NCI-H748 treated with DMSO at 0.1 percent for 48 hours (cell line): Measurements from ENCODE around the gene NOS3.

Source experiments
- DNase-seq: peaks from one replicate; lab custom pipeline; 2025; lab: John Stamatoyannopoulos, UW

The NOS3 gene

DNA sequence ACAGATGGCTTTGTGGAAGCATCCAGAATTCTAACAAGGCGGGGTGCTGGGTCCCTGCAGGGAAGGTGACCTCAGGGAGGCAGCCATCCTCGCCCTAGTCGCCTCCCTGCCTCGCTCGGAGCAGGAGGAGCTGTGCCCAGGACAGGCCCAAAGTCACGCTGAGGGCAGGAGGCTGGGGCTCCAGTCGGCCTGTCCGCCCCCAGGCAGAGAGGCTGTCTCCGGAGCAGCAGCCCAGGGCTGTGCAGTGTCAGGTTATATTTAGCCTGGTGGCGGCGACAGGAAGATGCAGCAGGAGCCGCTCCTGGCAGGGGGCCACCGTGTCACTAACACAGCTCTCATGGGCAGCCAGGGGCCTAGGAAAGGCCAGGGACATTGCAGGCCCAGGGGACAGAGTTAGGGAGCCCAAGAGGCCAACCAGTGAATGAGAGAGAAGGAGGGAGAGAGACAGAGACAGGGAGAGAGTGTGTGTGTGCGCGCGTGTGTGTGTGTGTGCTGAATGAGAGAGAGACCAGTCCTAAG lies 26.2 kb upstream of the NOS3 start:
- no peak for DNase-seq

DNA sequence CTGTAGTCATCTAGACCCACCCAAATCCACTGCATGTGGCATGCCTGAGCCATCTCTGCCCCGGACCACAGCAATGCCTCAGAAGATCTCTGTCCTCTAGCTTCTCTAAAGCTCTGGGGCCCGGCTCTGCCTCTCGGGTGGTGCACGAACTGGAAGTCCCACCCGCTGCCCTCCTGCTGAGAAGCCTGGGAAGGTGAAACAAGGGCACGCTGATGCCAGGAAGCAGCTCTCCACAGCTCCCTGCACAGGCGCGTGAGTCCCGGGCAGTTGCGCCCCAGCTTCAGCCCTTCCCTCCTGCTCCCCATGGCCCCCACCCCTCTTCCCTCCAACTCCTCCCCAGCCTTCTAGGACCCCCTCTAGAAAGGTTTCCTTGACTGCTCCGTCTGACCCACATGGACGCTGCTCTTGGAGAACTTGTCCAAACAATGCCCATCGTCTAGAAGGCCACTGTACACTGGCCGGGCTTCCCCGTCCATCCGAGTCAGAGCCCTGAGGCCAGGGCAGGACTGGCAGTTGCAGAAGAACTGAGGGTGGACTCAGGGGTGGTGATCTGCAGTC lies 25.5 kb upstream of the NOS3 start:
- no peak for DNase-seq

DNA sequence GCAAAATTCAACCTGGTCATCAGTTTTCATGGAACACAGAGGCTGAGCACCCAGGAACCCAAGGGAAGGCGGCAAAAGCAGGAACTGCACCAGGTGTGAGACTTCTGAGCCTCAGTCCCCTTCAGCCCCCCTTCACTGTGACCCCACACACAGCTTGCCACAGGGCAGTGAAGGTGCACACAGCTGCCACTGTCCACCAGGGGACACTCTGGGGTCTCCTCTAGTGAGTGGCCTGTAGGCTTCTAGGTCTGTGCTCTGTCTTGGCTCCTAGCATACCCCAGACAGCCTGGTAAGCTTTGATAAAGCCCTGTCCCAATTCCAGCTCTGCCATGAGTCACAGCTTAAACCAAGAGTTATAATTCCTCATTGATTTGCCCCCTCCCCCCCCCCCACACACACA lies 24.8 kb upstream of the NOS3 start:
- no peak for DNase-seq

DNA sequence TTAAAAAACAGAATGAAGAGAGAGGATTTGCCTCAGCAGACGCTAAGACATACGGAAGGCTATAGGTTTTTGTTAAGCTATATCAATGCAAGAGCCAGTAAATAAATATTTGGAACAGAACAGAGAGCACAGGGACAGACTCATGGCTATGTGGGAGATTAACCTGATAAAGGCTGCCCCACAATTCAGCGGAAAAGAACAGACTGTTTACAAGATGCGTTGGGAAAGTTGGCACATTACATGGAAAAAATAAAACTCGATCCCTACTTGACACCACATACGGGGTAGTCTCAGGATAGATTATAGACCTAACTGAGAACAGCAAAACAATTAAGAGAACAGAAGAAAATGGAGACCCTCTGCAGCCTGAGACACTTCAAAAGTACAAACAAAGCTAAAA lies 23.5 kb upstream of the NOS3 start:
- DNase-seq = no peak

DNA sequence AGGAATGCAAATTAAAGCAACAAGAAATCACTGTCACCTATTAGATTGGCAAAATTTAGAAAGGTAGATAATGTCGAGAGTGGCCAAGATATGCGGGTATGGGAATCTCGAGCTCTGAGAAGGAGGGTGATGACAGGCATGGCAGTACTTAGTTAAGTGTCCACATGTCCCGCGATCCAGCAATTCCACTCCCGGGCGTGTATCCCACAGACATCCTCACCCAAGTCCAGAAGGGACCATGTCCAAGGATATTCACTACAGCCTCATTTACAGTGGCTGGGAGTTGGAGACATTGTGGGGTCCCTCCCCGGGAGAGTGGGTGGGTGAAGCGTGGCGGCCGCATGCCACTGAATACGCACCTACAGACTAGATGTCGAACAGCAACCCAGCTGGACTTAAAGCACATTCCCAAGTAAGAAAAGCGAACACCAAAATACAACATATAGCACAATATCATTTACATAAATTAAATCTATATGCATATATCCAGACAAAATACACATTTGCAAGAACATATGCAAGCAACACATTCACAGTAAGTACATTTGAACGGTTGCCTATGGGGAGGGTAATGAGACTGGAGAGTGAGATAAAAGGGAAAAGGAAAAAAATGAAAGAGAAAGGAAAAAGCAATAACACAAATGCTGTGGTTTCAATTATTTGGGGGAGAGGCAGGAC lies 22.6 kb upstream of the NOS3 start:
- no peak for DNase-seq

DNA sequence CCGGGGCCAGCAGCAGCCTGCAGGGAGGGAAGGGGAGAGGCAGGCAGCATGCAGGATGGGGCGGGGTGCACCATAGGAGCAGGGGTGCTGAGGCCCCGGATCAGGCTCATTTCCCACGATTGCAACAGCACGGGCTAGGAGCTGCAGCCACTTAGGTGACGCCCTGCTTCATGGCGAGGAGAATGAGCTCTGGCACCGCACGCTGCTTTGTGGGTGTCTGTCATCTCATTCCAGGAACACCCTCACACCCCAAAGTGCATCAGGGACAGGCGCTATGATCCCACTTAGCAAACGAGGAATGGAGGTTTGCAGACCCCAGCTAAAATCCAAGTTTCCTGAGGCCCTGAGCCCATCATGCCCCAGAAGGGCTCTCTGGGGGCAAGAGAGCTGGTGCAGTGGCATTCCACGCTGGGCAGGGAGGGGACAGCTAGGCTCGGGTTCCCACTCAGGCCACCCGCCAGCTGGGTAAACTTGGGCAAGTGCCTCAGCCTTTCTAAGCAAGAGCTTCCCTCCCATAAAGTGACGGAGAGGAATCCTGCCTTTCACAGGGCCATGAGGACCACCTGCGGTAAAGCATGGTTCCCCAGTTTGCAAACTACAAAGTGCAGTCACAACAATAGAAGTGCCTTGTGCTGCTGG lies 22.0 kb upstream of the NOS3 start:
- DNase-seq = no peak

DNA sequence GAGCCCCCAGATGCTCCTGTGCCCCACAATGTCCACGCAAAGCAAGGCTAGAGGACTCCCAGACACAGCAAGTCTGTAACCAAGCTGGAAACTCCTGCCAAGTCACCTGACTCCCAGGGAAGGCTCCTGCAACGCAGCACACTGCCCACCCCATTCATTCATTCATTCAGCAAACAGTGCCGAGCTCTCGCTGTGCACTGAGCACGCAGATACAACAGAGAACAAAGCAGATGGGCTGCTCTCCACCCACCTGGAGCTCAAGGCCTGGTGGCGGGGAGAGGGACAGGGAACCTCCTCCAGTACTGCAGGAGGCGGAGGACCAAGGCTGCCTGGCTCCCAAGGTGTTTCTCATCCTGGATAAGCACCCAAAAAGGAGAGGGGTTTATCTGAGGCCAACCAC lies 21.3 kb upstream of the NOS3 start:
- no peak for DNase-seq

DNA sequence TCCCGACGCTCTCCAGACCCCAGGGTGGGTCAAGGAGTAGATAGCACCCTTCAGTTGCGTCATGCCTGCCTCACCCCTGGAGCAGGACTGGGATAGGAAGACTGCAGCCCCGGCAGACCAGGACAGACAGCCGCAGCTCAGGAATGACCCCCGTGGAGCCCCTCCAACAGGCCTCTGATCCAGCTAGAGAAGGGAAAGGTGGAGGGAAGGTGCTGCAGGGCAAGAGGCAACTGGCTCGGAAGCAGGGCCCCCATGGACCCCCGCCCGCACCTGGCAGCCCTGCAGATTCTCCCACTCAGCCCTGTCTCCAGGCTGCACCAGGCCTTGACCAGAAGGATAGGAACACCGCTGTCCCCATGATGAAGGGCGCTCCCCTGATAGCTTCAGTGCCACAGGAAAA lies 20.4 kb upstream of the NOS3 start:
- no peak for DNase-seq

DNA sequence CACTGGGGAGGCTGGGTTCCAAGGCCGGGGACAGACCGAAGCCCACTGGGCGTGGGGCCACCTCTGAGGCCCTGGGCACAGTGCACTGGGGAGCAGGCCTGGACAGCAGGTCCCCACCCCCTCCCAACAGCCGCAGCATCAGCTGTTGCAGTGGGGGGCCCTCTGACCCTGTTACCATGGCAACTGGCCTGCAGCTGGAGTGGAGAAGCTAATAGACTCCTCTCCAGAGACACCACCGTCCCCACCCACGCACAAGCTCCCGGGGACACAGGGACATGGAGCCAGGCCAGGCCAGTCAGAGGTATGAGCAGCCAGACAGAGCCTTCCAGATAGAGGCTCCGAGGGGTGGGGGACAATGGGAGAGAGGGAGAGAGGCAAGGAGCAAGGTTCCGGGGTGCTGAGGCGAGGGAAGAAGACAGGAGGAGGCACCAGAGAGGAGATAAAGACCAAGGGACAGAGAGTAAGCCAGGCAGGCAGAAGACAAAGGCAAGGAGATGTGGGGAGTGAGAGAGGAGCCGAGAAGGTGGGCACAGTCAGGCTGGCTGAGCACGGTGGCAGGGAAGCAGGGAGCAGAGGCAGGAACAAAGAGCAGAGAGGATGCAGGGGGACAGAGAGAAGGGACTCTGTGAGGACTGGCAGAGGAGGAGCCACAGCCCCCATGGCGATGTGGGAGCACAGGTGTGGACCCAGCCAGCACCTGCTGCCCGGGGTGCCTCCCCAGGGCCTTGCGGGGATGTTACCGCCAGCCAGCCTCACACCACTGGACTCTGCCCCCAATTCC lies 19.4 kb upstream of the NOS3 start:
- DNase-seq = no peak

DNA sequence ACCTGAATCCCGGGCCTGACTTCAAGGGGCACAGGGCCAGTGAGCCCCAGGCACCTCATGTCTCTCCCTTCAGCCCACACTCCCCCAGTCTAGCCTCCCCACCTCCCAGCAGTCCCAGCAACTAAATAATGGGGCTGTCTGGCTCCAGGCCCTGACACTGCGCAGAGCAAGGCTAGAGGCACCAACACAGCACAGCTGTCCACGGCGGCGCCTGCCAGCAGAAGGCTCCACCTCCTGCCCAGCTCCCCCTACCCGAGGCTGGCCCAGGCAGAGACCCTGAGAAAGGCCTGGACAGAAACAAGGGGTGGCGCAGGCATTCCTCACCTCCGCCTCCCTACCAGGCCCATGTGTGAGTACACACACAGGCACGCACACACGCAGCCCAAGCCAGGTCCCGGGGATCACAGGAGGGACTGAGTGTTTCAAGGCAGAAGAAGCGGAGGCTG lies 18.8 kb upstream of the NOS3 start:
- no peak for DNase-seq

DNA sequence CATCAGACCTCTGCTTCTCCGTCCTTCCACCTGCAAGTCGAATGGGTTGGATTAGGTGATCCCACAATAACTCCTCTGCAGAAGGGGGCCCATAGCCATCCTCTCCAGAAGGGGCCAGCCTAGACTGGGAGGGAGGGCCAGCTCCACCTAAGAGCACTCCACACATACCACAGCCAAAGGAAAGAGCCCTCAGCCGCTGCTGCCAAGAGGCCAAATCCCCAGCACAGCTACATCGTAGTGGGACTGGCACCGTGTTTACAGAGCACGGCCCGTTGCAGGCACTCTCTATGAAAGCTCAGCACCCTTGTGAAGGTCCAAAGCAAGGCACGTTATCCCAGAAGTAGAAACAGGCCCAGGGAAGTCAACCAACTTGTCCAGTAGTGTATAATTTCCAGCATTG lies 18.1 kb upstream of the NOS3 start:
- no peak for DNase-seq

DNA sequence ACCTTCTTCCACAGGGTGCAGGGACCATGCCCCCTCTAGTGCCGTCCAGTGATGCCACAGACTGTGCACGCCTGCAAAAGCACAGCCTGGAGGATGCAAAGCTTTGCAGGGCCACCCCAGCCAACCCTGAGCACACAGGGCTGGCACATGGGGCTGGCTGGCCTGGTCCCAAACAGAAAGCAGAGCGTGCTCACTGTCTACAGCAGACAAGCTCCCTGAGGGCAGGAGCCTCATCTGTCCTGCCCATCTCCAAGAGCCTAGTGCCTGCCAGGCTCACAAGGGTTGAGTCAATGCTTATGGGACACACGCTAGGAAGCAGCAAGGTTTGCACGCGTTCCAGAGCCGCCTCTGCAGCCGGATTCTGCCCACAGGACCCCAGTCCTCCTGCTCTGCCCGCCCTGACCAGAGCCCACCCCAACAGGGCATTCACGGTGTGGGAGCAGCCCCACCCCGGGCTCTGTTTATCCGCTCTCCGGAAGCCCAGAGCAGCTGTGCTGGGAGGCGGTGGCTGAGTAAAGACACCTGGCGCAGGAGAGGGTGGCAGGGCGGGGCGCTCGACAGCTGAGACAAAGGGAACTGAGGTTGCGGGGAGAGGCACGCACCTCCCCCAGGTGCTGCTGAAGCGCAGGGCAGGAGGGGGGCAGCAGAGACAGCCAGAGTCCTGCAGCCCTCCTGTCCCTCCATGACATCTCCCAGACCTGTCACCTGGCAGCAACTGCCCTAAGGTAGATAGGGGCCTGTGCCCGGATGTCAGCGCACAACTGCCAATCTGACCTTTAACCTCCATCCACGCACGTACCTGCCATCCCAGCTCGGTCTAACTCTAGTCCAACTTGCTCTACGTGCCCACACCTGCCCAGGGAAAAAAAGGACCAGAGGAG lies 17.0 kb upstream of the NOS3 start:
- DNase-seq = peak; percentile 86

DNA sequence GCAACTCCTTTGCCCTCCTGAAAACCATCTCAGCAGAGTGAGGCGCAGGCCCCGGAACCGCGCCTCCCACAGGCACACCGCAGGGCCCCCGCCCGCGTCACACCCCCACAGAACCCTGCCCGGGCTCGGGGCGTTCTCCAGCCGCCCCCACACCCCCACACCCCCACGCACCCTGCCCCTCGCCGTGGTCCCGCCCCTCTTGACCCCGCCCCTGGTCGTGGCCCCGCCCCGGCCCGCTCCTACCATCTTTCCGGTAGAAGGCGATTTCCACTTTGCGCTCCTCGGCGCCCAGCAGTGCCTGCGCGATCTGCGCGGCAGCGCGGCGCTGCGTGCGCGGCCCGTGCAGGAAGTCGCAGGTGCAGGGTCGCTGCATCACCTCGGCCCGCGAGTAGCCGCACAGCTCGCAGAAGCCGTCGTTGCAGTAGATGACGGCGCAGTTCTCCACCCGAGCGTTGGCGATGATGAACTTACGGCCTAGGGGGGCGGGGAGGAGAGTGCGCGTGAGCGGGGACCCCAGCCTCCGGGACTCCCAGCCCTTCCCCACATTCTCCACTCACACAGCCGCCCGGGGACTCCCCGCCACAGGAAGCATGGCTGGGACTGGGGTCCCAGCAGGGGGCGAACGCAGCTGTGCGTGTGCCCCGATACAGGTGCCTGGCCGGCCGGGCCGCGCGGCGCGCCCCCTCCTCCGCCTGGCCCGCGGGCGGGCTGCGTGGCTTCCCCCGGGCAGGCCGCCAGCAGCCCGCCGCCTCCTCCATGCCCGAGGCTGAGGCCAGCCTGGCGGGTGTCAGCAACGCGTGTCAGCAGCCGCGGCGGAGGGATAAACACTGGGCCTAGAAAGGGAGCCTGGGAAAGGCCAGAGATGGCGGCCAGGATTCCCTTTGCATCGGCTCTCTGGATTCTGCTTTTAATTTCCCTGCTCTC lies 16.1 kb upstream of the NOS3 start:
- DNase-seq = peak; percentile 58

DNA sequence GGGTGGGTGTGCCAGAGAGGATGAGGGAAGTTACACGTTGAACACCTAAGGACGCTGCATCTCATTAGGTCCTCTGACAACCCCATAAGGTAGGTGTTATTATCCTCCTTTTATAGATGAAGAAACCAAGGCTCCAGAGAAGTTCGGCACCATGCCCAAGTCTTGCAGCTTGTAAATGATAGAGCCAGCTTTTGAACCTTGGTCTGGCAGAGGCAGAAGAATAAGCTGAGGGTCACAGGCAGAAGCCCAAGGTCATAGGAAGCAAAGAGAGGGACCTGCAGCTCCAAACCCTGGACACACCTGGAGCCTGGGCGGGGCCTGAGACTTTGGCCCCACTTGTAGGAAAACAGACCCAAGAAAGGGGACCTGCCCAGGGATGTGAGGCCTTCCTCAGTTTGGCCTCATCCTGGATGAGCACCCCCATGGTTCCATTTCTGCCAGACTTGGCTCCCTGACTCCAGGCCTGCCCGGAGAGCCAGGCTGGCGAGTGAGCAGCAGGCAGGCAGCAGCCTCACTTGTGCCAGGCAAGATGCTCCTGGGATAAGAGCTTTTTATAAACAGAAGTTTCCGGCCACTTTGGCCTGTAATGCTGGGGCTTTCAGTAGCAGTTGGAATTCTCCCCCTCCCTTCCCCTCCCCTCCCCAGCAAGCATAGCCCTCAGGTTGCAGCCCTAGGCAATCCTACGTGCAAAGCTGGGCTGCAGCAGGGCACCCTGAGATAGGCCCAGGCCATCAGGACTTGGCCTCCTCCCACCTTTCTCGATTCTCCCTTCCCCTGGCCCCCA lies 15.1 kb upstream of the NOS3 start:
- no peak for DNase-seq

DNA sequence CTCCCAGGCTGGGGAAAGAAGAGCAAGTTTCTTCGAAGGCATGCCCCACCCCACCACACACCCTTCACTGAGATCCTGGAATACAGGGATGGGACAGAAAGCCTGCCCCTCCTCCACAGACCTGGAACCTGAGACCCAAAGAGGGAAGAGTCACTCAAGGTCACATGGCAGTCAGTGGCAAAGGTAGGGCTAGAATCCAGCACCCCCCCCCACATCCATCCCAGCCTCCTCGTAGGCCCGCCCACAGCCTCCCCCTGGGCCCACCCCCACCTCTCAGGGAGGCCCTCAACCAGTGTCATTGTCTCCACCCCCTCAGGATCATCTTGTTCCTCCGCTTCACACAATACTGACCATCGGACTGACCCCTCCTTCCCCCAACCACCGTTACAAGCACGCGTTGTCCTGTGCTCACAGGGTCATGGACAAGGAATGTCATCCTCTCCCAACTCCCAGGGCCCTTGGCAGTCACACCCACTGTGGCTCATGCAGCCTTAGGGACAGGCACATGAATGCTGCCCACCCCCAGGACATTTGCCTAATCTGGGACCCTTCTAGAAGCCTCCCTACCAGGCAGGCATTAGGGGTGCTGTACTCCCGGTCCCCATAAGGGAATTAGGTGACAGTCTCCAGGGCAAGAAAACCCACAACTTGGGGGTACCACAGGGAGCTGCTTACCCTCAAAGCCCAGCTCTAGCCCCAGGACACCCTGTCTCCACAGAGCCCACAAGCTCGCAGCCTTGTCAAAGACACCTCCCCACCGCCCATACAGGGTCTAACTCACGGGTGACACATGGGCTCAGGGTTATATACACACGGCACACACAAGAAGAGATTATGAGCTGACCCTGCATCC lies 14.1 kb upstream of the NOS3 start:
- DNase-seq = no peak

DNA sequence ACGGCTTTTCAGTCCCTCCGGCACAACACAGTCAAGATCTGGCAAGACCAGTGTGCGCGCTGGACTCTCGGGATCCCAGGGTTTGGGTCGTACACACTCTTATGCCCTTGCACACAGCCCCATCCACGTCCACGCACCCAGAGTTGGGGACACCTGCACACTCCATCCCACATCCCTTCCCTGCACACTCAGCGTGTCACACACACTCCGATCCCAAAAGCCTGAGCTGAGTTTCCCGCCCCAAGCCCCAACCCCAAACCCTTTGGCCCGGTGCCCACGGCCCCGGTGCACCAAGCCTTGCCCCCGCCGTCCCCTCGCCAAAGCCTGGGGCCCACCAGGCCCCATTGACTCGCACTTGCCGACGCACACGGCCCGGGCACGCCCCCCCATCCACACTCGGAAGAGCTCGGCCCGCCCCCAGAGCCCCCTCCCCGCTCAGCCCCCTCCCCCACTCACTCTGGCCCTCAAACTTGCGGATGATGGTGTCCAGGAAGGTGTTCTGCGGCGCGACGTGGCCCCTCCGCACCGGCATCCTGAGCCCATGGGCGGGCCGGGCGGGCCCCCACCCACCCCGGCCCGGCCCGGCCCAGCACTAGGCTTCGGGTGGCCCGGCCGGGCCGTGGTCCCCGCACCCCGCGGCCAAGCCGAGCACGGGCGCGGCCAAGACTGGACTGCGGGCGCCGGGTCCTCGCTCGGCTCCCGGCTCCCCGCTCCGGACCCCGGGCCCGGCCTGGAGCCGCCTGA lies 13.3 kb upstream of the NOS3 start:
- DNase-seq = no peak

DNA sequence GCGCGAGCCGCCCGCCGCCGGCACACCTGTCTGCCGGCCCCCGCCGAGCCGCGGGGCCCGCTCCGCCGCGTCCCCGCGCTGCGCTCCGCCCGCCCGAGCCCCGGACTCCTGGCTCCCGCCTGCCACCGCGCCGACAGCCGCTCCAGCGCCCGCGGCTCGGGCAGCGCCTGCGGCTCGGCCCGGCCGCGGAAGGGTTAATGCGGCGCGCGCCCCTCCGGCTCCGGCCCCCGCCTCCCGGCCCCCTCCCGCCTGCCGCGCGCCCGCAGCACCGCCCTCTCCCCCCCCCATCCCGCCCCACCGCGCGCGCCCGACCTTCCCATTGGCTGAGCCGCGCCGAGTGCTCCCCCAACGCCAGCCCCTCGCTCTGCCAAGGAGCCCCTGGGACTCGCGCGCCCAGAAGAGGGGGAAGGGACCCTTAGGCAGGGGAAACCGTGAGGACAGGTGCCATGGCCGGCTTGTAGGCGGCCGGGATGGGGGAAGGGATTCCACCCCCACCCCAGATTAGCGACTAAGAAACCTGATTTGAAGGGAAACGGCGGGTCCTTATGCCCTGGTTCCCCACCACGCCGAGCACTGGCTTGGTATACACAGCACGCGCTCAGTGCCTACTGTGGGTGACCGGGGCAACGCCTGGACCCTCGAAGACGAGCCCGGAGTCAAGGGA lies 12.6 kb upstream of the NOS3 start, which contains the start of gene KCNH2:
Gene KCNH2 (minus strand): TSS at position 196 of the 664 bp plus-strand sequence. CDS start 408 bp downstream, outside the sequence.
- peak; percentile 56 for DNase-seq
